Measurements from ENCODE around the gene SLC38A3.
"Not testable (repeated sequence)": the region's sequence is repeated elsewhere in the genome, so short reads cannot be mapped to it uniquely, and the experiment has no call there.

The SLC38A3 gene

GRCh38 chr3:50210176-50210509 is 5.1 kb downstream of the SLC38A3 start:
- peaks cover 0 to 15% (median 9%) of the 10 kb centered on the region in 4 experiments for H3K4me1 ChIP-seq (ENCODE audit: control extremely low read depth in 1 of 4, control insufficient read depth in 4 of 4, insufficient read depth in 4 of 4, low read length in 3 of 4)
- H3K27me3 ChIP-seq (replicated peaks in 2 of 5; ENCODE audit: control insufficient read depth in 4 of 5, insufficient read depth in 5 of 5, low read length in 4 of 5), result peaks cover 0 to 24% (median 15%) of the 10 kb centered on the region in 5 experiments
- no peak for DNase-seq
- ChIA-PET POLR2A (interaction anchor here (1.1 kb wide), 1 partner anchor 16 kb away, joined by 4 read pairs; no protein-coding TSS in a partner anchor), CTCF (interaction anchor here (0.8 to 69.0 kb wide), 3 partner anchors 18 to 118 kb away, joined by 3 to 1875 read pairs (median 166); partner anchors contain the start of genes GNAI2, GNAT1, LSMEM2 and SEMA3B)
- no peaks in the 10 kb centered on the region for H3K9me3 ChIP-seq (ENCODE audit: control extremely low read depth in 1 of 5, control insufficient read depth in 4 of 5, insufficient read depth in 2 of 5, low read depth in 1 of 5, low read length in 4 of 5)
- 100% methylated on average over 5 of the region's 5 CpGs for WGBS (ENCODE audit: insufficient coverage)
- no peaks in the 10 kb centered on the region for H3K36me3 ChIP-seq (ENCODE audit: control insufficient read depth in 4 of 4, insufficient read depth in 4 of 4, low read length in 3 of 4)
- H3K27ac ChIP-seq (ENCODE audit: insufficient read depth in 1 of 2, low read depth in 1 of 2, low read length in 2 of 2, poor library complexity in 1 of 2, severe bottlenecking in 2 of 2), result no peak overlapping the region
- no peak overlapping the region for H3K4me3 ChIP-seq (ENCODE audit: control insufficient read depth in 1 of 7, extremely low read depth in 1 of 7, insufficient read depth in 4 of 7, low read depth in 2 of 7, low read length in 6 of 7)

GRCh38 chr3:50210510-50211367 is 5.7 kb downstream of the SLC38A3 start:
- peaks cover 0 to 9% (median 3%) of the 10 kb centered on the region in 4 experiments for H3K4me1 ChIP-seq (ENCODE audit: control extremely low read depth in 1 of 4, control insufficient read depth in 4 of 4, insufficient read depth in 4 of 4, low read length in 3 of 4)
- H3K9me3 ChIP-seq (ENCODE audit: control extremely low read depth in 1 of 5, control insufficient read depth in 4 of 5, insufficient read depth in 2 of 5, low read depth in 1 of 5, low read length in 4 of 5), result no peaks in the 10 kb centered on the region
- POLR2A ChIA-PET, result interaction anchor here (1.1 kb wide), 1 partner anchor 15 kb away, joined by 4 read pairs; no protein-coding TSS in a partner anchor
- H3K27me3 ChIP-seq (replicated peaks in 2 of 5; ENCODE audit: control insufficient read depth in 4 of 5, insufficient read depth in 5 of 5, low read length in 4 of 5), result peaks cover 0 to 18% (median 15%) of the 10 kb centered on the region in 5 experiments
- H3K36me3 ChIP-seq (ENCODE audit: control insufficient read depth in 4 of 4, insufficient read depth in 4 of 4, low read length in 3 of 4), result no peaks in the 10 kb centered on the region
- no peak overlapping the region for H3K4me3 ChIP-seq (ENCODE audit: control insufficient read depth in 1 of 7, extremely low read depth in 1 of 7, insufficient read depth in 4 of 7, low read depth in 2 of 7, low read length in 6 of 7)
- H3K27ac ChIP-seq (ENCODE audit: insufficient read depth in 1 of 2, low read depth in 1 of 2, low read length in 2 of 2, poor library complexity in 1 of 2, severe bottlenecking in 2 of 2), result no peak overlapping the region
- CTCF ChIA-PET, result interaction anchor here (0.8 to 69.0 kb wide), 3 partner anchors 18 to 117 kb away, joined by 3 to 1875 read pairs (median 166); partner anchors contain the start of genes GNAI2, GNAT1, LSMEM2 and SEMA3B
- DNase-seq, result no peak
- 97% methylated on average over 12 of the region's 13 CpGs for WGBS (ENCODE audit: insufficient coverage)

DNA sequence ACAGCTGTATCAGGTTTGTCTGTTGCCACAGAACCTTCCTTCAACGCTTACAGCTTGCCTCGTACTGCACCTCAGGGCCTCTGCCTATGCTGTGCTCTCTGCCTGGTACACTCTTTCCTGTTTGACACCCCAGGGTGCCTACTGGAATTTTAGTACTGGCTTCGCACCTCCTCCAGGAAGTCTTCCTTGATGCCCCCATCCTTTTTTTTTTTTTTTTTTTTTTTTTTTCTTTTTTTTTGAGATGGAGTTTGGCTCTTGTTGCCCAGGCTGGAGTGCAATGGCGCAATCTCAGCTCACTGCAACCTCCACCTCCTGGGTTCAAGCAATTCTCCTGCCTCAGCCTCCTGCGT is 6.3 kb downstream of the SLC38A3 start:
- H3K4me3 ChIP-seq (ENCODE audit: control insufficient read depth in 1 of 7, extremely low read depth in 1 of 7, insufficient read depth in 4 of 7, low read depth in 2 of 7, low read length in 6 of 7); H3K9me3 ChIP-seq (ENCODE audit: control extremely low read depth in 1 of 5, control insufficient read depth in 4 of 5, insufficient read depth in 2 of 5, low read depth in 1 of 5, low read length in 4 of 5); DNase-seq; H3K36me3 ChIP-seq (ENCODE audit: control insufficient read depth in 4 of 4, insufficient read depth in 4 of 4, low read length in 3 of 4); H3K4me1 ChIP-seq (ENCODE audit: control extremely low read depth in 1 of 4, control insufficient read depth in 4 of 4, insufficient read depth in 4 of 4, low read length in 3 of 4); H3K27ac ChIP-seq (ENCODE audit: insufficient read depth in 1 of 2, low read depth in 1 of 2, low read length in 2 of 2, poor library complexity in 1 of 2, severe bottlenecking in 2 of 2); POLR2A ChIA-PET: not testable (repeated sequence)
- peaks cover 0 to 12% (median 9%) of the 10 kb centered on the region in 5 experiments for H3K27me3 ChIP-seq (replicated peaks in 2 of 5; ENCODE audit: control insufficient read depth in 4 of 5, insufficient read depth in 5 of 5, low read length in 4 of 5)
- 100% methylated on average over 2 of the region's 5 CpGs for WGBS (ENCODE audit: insufficient coverage)
- CTCF ChIA-PET, result interaction anchor here (14.3 to 69.0 kb wide), 2 partner anchors 19 to 38 kb away, joined by 166 to 1875 read pairs; partner anchors contain the start of genes GNAI2, GNAT1, LSMEM2 and SEMA3B

DNA sequence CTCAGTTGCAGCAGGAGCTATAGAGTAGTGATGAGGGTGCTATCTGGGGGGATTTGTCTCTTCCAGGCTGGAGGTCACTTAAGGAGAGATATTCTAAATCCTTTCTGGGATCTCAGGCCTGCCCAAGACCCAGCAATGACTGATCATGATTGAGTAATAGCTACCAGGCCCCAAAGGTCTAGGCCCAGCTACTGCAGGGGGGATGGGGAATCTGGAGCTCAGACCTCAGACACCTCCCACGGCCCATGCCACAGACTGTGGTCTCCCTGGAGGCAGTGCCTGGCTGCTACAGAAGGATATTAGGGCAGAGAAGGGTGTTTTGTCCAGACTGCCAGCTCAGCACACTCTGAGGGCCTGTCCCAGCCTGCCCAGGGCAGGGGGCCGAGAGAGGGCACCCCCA is 6.9 kb downstream of the SLC38A3 start:
- H3K27me3 ChIP-seq (replicated peaks in 2 of 5; ENCODE audit: control insufficient read depth in 4 of 5, insufficient read depth in 5 of 5, low read length in 4 of 5), result peaks cover 0 to 6% (median 4%) of the 10 kb centered on the region in 5 experiments
- WGBS (ENCODE audit: insufficient coverage), result no CpG with 5 or more reads among the region's 2 CpGs
- ChIA-PET CTCF (interaction anchor here (14.3 to 69.0 kb wide), 2 partner anchors 20 to 38 kb away, joined by 166 to 1875 read pairs; partner anchors contain the start of genes GNAI2, GNAT1, LSMEM2 and SEMA3B), POLR2A (interaction anchor here (0.6 kb wide), 1 partner anchor 15 kb away, joined by 5 read pairs; no protein-coding TSS in a partner anchor)
- no peak for DNase-seq
- no peaks in the 10 kb centered on the region for H3K9me3 ChIP-seq (ENCODE audit: control extremely low read depth in 1 of 5, control insufficient read depth in 4 of 5, insufficient read depth in 2 of 5, low read depth in 1 of 5, low read length in 4 of 5)
- H3K4me1 ChIP-seq (ENCODE audit: control extremely low read depth in 1 of 4, control insufficient read depth in 4 of 4, insufficient read depth in 4 of 4, low read length in 3 of 4), result peaks cover 0 to 6% (median 0%) of the 10 kb centered on the region in 4 experiments
- no peak overlapping the region for H3K4me3 ChIP-seq (ENCODE audit: control insufficient read depth in 1 of 7, extremely low read depth in 1 of 7, insufficient read depth in 4 of 7, low read depth in 2 of 7, low read length in 6 of 7)
- H3K36me3 ChIP-seq (ENCODE audit: control insufficient read depth in 4 of 4, insufficient read depth in 4 of 4, low read length in 3 of 4), result no peaks in the 10 kb centered on the region
- H3K27ac ChIP-seq (ENCODE audit: insufficient read depth in 1 of 2, low read depth in 1 of 2, low read length in 2 of 2, poor library complexity in 1 of 2, severe bottlenecking in 2 of 2), result no peak overlapping the region

GRCh38 chr3:50212502-50212901 is 7.4 kb downstream of the SLC38A3 start:
- ChIA-PET POLR2A (no interaction called here), CTCF (interaction anchor here (14.3 to 69.0 kb wide), 2 partner anchors 20 to 37 kb away, joined by 166 to 1875 read pairs; partner anchors contain the start of genes GNAI2, GNAT1, LSMEM2 and SEMA3B)
- 96% methylated on average over 4 of the region's 4 CpGs for WGBS (ENCODE audit: insufficient coverage)

DNA sequence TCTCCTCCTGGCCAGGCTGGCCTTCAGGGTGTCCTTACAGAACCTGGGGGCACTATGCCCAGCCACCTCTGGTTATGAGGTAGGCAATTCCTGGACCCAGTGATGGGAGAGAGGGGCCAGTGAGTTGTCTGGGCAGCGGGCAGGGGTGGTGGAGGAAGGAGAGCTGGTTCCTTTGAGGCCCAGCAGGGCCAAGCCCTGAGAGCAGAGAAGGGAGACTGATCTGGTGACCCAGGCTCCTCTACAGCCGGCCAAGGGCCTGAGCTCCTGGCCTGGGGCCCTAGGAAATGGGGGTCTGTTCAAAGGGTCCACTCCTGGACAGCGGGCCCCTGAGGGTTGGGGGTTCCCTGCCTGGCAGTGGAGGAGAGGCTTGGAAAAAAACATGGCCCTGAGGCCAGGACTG is 7.9 kb downstream of the SLC38A3 start:
- CTCF ChIA-PET, result interaction anchor here (14.3 to 69.0 kb wide), 2 partner anchors 21 to 37 kb away, joined by 166 to 1875 read pairs; partner anchors contain the start of genes GNAI2, GNAT1, LSMEM2 and SEMA3B
- POLR2A ChIA-PET, result no interaction called here
- H3K27ac ChIP-seq (ENCODE audit: insufficient read depth in 1 of 2, low read depth in 1 of 2, low read length in 2 of 2, poor library complexity in 1 of 2, severe bottlenecking in 2 of 2), result no peak overlapping the region
- H3K4me1 ChIP-seq (ENCODE audit: control extremely low read depth in 1 of 4, control insufficient read depth in 4 of 4, insufficient read depth in 4 of 4, low read length in 3 of 4), result peaks cover 0 to 6% (median 0%) of the 10 kb centered on the region in 4 experiments
- no peaks in the 10 kb centered on the region for H3K9me3 ChIP-seq (ENCODE audit: control extremely low read depth in 1 of 5, control insufficient read depth in 4 of 5, insufficient read depth in 2 of 5, low read depth in 1 of 5, low read length in 4 of 5)
- H3K27me3 ChIP-seq (replicated peaks in 2 of 5; ENCODE audit: control insufficient read depth in 4 of 5, insufficient read depth in 5 of 5, low read length in 4 of 5), result no peaks in the 10 kb centered on the region
- WGBS (ENCODE audit: insufficient coverage), result 90% methylated on average over 3 of the region's 3 CpGs
- DNase-seq, result no peak
- H3K4me3 ChIP-seq (ENCODE audit: control insufficient read depth in 1 of 7, extremely low read depth in 1 of 7, insufficient read depth in 4 of 7, low read depth in 2 of 7, low read length in 6 of 7), result no peak overlapping the region
- no peaks in the 10 kb centered on the region for H3K36me3 ChIP-seq (ENCODE audit: control insufficient read depth in 4 of 4, insufficient read depth in 4 of 4, low read length in 3 of 4)

More at GRCh38 chr3:50212502-50212901, 7.4 kb downstream of the SLC38A3 start:
- H3K4me3 ChIP-seq (ENCODE audit: control insufficient read depth in 1 of 7, extremely low read depth in 1 of 7, insufficient read depth in 4 of 7, low read depth in 2 of 7, low read length in 6 of 7), result no peak overlapping the region
- H3K27ac ChIP-seq (ENCODE audit: insufficient read depth in 1 of 2, low read depth in 1 of 2, low read length in 2 of 2, poor library complexity in 1 of 2, severe bottlenecking in 2 of 2), result no peak overlapping the region
- no peaks in the 10 kb centered on the region for H3K36me3 ChIP-seq (ENCODE audit: control insufficient read depth in 4 of 4, insufficient read depth in 4 of 4, low read length in 3 of 4)
- H3K27me3 ChIP-seq (replicated peaks in 2 of 5; ENCODE audit: control insufficient read depth in 4 of 5, insufficient read depth in 5 of 5, low read length in 4 of 5), result peaks cover 0 to 3% (median 0%) of the 10 kb centered on the region in 5 experiments
- peaks cover 0 to 6% (median 0%) of the 10 kb centered on the region in 4 experiments for H3K4me1 ChIP-seq (ENCODE audit: control extremely low read depth in 1 of 4, control insufficient read depth in 4 of 4, insufficient read depth in 4 of 4, low read length in 3 of 4)
- DNase-seq, result no peak
- no peaks in the 10 kb centered on the region for H3K9me3 ChIP-seq (ENCODE audit: control extremely low read depth in 1 of 5, control insufficient read depth in 4 of 5, insufficient read depth in 2 of 5, low read depth in 1 of 5, low read length in 4 of 5)

Measured in common myeloid progenitor, CD34-positive (primary cell).